Middle frontal gyrus (tissue), 1 donor: ENCODE results near the gene LYRM9.
"Not testable (repeated sequence)": the region's sequence is repeated elsewhere in the genome, so short reads cannot be mapped to it uniquely, and the experiment has no call there.

Source experiments
- DNase-seq: peaks from one replicate; pipeline ENCODE4 v3.0.0-alpha.2; 2015; ENCODE audit warnings: low spot score; ENCODE audit errors: extremely low spot score

The LYRM9 gene

GRCh38 chr17:27878776-27879562, 14.2 kb downstream of the LYRM9 start:
- DNase-seq = no peak

DNA sequence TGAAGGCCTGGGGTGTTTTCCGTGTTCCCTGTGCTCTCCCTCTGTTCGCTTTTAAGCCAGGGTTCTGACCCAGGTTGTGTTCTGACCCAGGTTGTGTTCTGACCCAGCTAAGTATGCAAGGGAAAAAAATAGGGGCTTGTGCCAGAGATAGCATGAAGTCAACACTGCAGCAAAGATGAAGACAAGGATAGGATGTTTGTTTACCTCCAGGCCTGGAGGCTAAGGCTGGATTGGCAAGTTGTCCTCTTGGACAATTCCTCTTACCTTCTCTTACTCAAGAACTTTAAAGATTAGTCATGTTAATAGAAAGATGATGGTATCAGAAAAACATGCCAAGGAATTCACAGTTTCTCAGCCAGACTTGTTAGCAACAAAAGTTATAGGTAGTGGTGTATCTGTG, 19.4 kb downstream of the LYRM9 start:
- no peak for DNase-seq

- no peak for DNase-seq
These were observed 20.0 kb downstream of the LYRM9 start for GRCh38 chr17:27873211-27873610.

DNA sequence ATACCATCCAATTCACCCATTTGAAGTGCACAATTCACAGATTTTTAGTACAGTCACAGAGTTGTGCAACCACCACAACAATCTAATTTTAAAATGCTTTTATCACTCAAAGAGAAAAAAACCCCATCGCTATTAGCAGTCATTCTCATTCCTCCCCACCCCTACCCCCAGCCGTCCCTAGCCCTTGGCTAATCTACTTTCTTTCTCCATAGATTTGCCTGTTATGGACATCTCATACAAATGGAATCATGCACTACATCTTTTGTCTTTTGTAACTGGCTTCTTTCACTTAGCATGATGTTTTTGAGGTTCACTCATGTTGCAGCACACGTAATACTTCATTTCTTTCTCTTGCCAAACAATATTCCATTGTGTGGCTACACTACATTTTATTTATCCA, 20.4 kb downstream of the LYRM9 start:
- no peak for DNase-seq

- DNase-seq = no peak
These were observed 21.8 kb downstream of the LYRM9 start for GRCh38 chr17:27871407-27871806.

DNA sequence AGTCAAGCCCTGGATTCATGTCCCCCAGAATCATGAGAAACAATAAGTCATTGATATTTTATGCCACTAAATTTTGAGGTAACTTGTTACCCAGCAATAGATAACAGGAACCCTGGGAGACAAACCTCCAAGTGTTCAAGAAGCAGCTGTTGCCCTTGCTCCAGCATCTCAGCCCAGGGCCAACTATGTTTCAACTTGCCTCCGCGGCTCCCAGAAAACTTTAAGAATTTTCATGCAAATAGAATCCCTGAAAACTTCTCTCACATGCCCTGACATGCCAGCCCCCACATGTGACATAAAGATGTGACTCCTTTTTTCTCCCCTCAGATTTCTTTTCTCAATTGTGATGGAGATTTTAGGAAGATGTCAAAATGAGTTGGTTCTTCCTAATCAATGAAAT, 22.8 kb downstream of the LYRM9 start:
- no peak for DNase-seq

DNA sequence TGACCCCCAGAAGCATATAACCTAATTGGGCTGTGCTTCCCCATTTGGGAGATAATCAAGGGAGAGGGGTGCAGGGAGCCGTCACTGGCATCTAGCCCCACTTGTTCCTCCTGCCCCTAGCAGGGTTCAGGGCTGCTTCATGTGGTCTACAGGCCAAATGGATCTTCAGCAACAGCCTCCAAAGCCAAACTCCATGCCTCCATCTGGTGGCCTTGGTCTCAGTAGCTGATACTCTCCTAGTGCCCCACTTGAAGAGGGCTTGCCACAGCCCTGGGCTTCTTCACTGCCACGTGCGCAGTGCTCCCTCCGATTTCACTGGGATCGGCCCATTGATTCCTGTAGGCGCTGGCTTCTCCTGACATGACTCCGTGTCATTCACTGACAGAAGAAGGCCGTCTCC, 24.6 kb downstream of the LYRM9 start:
- DNase-seq = no peak

DNA sequence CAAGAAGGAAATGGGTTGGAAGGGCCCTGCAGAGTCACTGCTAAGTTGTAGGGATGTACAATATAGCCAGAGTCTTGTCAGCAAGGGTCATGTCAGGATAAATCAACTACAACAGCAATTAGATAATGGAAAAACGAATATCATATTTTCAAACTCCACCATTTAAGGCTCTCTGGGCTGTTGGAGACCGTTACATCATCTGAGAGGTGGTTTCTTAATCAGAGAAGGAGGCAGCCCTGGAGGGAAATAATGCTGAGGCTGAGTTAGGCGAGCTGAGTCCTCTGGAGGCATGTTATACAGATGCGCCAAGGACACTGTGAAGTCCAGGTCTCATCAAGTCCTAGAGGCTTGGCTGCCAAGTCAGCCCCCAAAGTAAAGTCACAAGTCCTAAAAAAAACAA, 30.3 kb downstream of the LYRM9 start:
- no peak for DNase-seq

DNA sequence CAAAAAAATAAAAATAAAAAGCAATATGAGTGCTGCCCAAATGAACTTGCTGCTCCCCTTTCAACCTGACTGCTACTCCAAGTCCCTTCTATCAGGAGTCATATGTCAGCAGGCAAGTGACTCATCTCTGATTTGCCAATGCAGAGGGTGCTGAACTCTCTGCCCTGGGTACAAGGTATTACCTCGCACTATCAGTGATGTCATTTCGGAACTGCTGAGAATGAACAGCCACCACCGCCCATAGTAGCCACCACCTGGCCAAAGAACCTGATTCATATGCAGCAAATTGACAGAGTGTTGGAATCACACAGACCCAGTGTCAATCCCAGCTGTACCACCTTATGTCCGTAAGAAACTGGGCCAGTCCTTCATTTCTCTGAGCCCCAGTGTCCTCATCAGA, 31.2 kb downstream of the LYRM9 start:
- DNase-seq = no peak

DNA sequence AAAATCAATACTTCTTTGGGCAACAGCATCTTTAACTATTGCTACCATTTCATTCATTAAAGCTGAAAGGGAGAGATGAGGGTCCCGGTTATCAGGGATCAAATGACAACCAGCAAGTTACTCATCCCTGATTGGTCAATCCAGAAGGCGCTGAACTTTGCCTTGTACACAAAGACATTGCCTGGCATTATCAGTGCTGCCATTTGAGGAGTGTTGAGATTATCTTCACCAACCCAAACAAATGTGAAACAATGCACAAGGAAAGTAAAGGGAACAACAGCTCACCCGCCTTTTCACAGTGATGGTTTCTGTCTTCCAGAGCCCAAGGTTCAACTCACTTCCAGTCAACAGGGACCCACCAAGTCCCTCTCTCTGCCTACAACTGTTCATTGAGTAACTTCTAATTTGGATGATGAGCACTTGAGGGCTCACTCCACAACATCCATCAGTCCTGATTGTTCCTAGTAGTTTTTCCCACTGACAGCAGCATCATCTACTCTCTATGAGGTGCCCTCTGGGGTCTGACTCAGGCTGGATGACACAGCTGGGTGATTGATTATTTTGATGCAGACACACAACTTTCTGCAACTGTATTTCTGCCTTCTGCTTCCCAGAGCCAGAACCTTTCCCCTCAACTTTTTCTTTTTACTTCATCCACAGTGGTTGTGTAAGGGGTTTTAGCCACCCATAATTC, 32.0 kb downstream of the LYRM9 start:
- DNase-seq = no peak

DNA sequence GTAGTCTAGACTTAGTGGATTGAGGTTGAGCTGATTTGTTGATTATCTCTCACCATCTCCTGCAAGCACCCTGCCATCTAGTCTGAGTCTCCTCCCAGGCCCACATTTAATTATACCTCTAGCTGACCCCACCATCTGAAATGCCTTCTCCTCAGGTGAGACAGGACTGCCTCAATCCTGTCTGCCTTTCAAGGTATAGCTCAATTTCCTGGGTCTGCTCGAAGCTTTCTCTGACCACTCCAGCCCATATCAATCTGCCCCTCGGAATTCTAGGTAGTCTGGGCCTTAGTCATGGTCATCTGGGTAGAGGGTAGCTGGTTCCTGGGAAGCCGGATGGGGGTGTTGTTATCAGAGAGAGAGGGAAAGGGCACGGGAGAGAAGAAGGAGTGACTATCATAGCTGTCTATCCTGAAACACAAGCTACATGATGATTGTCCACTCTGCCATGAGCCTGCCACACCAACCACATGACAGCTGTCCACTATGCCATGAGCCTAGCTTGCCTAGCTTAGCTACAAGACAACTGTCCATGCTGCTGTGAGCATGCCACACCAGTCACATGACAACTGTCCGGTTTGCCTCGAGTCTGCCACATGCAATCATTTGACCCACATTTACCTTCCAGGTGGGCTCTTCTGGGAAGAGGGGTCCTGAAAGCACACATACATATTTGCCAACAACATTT, 34.4 kb downstream of the LYRM9 start:
- DNase-seq = no peak

DNA sequence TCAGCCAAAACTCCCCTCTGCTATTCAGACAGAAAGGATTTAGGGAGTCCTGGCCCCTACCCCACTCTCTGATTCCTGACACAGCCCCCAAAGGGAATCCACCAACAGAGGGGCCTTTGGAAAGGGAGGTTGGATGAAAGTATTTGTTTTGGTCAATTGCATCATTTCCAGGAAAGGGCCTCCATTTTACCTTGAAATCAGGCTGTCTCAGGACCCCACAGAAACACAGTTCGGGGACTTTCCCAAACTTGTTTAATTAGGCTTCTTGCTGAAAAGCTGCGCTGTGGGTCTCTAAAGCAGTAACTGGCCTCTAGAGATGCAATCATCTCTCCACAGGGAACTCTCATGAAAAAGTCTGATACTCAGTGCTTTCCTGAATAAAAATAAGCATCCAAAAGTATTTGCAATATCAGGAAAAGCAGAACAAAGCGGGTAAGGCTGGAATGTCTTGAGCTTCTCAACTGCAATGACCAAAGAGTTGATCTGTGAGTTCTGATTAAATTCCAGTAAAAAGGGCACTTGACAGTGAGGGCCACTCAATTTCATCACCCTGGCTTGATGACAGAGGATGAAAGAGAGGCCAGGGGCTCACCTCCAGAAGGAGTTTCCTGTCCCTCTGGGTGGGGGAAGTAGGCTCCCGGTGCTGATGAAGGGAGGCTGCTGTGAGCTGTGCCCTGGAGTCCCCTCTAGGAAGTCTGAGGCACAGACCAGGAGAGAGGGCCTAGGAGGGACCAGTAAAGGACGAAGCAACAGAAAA, 36.3 kb downstream of the LYRM9 start:
- DNase-seq = no peak

DNA sequence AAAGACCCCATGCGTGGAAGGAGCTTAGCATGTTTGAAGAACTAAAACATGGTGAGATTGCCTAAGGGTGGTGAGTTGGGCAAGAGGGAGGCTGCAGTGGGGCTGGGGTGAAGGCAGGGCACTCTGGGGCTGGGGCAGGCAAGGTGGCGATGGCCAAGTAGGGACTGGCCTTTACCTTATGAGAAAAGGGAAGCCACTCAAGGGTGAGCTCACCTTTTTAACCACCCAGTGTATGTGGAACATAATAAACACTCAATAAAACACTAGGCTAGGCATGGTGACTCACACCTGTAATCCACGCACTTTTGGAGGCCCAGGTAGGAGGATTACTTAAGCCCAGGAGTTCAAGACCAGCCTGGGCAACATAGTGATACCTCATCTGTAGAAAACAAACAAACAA, 37.7 kb downstream of the LYRM9 start:
- no peak for DNase-seq

- no peak for DNase-seq
These were observed 39.0 kb downstream of the LYRM9 start for GRCh38 chr17:27854163-27854562.

GRCh38 chr17:27853091-27853490, 40.1 kb downstream of the LYRM9 start:
- DNase-seq = no peak

GRCh38 chr17:27849474-27850185, 43.5 kb downstream of the LYRM9 start:
- DNase-seq = no peak

DNA sequence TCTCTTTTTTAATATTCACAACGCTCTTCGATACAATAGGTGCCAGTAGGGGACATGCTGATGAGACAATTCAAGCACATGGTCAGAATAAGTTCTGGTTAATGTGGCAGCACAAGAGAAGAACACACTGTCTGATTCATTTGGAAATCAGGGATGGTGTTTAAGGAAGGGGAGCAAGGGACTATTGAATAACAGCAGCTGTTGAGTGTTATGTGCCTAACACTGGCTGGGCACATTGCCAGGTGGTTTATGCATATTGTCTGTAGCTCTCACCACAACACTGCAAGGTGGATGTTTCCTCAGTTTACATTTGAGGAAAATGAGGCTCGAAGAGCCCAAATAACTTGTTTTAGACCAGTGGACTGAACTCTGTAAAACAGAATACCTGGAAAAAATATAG, 44.2 kb downstream of the LYRM9 start:
- DNase-seq = no peak

DNA sequence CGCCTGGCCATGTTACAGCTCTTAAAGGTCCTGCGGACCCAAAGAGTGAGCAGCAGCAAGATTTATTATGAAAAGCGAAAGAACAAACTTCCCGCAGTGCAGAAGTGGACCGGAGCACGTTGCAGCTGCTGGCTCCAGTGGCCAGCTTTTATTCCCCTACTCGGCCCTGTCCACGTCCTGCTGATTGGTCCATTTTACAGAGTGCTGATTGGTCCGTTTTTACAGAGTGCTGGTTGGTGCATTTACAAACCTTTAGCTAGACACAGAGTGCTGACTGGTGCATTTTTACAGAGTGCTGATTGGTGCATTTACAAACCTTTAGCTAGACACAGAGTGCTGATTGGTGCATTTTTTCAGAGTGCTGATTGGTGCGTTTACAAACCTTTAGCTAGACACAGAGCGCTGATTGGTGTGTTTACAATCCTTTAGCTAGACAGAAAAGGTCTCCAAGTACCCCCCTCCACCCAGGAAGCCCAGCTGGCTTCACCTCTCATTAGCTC, 46.3 kb downstream of the LYRM9 start:
- not testable (repeated sequence) for DNase-seq

GRCh38 chr17:27846042-27846655, 47.0 kb downstream of the LYRM9 start:
- DNase-seq = no peak

- DNase-seq = no peak
These were observed 47.7 kb downstream of the LYRM9 start for GRCh38 chr17:27845264-27846041.
